Dermis blood vessel endothelial cell (primary cell): ENCODE data around the gene POLR1A. TPM values are rescaled to one million over a fixed set of nuclear protein-coding genes. Genes with fewer than 3 reads are reported as not detected.

Source experiments
- DNase-seq: peaks from one replicate; pipeline ENCODE4 v3.0.0; 2010
- total RNA-seq: library from RNA; depleted of rRNA; stranded (reverse); fragments of >200 nt; gene quantifications from 2 replicates; pipeline ENCODE4 v1.2.3, GENCODE V29; 2014

POLR1A gene
- total RNA-seq, 1 donor from 2014 or later, result 13.6 TPM

- DNase-seq, result peak; percentile 87
Observed at GRCh38 chr2:86036669-86037138, 69.0 kb downstream of the POLR1A start.

GRCh38 chr2:86035883-86036668 lies 69.6 kb downstream of the POLR1A start:
- DNase-seq, result peak; percentile 83

GRCh38 chr2:86035376-86035882 lies 70.3 kb downstream of the POLR1A start:
- DNase-seq, result no peak

DNA sequence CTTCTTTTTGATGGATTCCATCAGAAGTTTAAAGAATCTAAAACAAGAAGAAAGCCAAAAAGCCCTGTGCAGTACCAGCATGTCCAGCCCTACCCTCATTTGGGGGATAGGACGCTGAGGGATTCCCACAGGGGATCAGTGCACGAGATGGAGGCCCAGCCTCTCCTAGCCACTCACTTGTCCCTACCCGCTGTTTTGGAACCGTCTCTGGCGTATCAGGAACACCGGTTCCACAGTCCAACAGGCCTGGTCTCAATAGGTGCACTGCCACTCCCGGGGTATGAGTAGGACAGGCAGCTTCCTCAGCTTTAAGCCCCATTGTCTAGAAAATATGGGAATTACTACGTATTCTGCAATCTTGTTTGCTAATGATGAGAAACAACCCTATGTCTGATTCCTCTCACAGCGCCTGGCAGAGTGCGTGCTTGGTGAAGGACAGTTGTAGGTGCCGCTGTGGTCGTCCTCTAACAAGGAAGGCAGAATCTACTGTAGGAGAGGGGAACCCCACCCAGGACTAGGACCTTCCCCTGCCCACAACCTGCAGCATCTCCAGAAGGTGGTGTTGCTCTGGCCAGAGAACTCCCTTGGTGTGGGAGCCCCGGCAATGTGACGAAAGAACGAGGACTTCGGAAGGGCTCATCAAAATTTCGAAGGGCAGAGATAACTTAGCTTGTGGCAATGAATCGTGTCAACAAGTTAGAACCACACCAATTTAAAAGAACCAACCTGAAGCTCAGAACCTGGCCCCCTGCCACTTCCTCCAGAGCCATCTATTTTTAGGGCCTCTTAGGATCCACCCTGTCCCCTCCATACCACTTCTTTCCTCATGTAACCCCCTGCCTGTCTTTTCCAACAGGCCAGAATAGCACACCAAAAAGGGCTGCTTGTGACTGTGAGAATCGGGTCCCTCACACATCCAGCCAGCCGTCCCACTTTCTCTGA lies 71.7 kb downstream of the POLR1A start:
- DNase-seq, result no peak

- DNase-seq, result no peak
Observed at GRCh38 chr2:86032861-86033595, 72.7 kb downstream of the POLR1A start.

DNA sequence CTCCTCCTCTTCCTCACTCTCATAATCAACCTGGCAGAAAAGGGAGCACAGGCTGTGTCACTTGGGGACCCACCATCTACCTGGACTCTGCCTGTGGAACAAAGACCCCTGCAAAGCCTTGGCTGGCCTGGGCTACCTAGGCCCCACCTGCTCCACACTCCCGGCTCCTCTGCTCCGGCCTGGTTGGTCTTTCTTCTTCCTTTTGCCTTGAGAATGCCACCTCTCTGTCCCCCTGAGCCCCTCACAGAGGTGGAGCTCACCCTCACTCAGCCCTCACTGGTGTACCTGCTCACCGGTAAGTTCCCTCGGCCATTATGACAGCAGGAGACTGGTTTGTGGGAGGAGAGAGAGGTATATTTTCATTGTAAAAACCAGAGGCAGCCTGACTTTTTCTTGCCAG lies 74.1 kb downstream of the POLR1A start:
- no peak for DNase-seq

- DNase-seq, result no peak
Observed at GRCh38 chr2:86031151-86031550, 74.5 kb downstream of the POLR1A start.

DNA sequence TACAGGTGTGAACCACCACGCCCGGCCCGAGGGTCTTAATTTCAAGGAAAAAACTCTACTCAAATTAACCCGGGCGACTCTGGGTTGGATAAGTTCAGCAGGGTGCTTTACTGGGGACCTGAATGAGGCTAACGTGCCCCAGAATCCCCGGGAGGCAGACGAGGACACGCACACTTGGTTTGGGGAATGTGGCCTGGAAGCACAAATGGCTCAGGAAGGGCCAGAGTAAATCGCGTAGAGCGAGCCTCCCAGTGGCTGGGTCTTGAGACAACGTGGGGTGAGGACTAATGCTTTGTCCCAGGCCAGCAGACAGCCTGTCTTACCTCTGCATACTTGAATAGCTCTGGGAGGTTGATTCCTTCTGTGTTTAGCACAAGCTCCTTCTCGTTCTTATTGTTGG lies 75.8 kb downstream of the POLR1A start:
- no peak for DNase-seq

DNA sequence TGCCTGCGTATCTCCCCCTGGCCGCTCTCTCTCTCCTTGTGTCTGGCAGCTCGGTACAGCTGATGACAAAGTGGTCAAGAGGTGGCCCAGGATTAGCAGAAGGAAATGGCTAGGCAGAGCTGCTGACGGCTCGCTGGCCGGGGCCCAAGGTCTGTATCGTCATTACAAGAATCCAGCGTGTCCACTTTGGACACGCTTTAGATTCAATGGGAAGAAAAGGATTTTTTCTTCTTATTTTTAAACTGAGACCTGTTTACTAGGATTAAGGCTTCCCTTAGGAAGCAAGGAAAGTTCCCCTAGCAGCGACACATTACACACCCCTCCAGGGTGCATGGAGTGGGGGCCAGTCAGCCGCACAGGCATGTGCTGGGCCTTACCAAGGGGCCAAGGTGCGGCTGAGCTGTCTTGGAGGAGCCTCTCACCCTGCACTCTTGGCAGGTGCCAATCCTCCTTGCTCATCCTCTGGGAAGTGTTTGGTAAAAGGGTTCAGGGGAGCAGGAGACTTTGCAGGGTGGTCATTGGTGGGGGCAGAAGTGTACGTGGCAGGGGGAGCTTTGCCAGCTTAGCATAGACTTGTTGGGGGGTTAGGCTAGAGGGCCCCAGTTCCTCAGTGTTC lies 76.8 kb downstream of the POLR1A start:
- DNase-seq, result peak; percentile 87

- peak; percentile 46 for DNase-seq
Observed at GRCh38 chr2:86027922-86028765, 77.5 kb downstream of the POLR1A start.

DNA sequence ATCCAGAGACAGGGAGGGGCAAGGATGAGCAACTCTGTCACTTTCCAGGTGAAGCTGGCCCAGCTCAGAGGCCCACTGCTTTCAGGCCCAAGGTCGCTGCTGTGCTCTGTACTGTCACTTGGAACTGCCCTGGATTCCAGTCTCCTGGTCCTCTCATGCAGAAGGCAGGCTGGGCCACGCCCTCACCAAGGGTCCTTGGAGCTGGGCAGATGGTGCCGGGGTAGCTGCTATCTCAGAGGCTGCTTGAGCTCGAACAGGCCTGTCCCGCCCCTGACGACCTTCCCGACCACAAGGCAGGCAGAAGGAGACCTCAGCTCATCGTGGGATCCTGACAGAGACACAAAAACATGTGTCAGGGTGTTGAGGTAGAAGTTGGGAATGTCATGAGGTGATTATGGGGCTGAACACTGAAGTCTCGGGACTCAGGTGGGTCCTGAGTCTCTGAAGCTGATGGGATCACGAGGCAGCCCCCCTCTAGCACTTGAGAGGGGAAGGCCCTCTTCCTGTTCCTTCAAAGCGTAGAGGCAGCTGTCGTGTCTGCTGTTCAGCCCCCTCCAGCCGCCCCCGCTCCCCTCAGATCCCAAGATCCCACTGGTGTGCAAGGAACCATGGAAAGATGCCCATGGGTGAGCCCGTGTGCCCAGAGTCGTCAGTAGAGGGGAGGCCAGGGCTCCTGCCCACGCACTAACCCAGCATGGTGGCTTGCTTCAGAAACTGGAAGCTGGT lies 78.3 kb downstream of the POLR1A start:
- no peak for DNase-seq

DNA sequence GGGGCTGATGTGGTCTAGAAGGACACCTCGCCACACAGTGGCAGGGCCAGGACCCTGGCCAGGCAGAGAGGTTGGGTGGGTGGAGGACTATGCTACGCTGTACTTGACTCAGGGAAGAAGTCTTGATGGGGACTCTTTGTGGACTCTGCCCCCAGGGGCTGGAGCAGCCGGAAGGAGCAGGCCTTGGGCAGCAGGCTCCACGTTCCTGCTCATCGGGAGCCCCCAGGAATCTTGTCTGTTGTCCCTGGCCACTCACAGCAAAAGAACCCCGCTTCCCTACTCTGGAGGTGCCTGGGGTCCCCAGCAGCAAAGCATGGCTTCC lies 79.0 kb downstream of the POLR1A start:
- DNase-seq, result no peak

GRCh38 chr2:86025976-86026743 lies 79.5 kb downstream of the POLR1A start:
- no peak for DNase-seq

DNA sequence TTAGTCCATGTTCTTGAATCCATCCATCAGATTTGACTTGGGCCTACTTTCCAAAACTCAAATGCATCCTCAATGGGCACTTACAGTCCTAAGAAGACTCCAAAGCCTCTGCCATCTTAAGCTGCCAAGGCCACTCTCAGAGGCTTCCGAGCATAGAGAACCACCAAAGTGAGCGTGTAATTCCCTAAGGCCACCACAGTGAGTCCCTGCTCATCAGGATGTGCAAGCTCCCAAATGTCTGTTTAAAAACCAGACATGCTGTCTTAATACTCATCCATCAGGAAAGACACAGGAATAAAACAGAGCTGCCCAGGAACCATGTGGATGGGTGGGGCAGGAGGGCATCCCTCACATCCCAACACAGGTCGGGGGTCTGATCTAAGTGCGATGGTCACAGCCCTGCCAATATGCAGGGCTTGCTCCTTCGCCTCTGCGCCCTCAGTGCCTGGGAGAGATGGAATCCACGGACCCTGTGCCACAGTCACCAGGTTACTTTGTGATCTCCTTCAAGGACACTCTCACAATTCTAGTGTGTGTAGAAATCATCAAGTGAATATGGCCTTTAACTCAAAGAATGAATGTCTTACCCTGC lies 80.4 kb downstream of the POLR1A start:
- peak; percentile 21 for DNase-seq

- no peak for DNase-seq
Observed at GRCh38 chr2:86023366-86023712, 82.3 kb downstream of the POLR1A start.

DNA sequence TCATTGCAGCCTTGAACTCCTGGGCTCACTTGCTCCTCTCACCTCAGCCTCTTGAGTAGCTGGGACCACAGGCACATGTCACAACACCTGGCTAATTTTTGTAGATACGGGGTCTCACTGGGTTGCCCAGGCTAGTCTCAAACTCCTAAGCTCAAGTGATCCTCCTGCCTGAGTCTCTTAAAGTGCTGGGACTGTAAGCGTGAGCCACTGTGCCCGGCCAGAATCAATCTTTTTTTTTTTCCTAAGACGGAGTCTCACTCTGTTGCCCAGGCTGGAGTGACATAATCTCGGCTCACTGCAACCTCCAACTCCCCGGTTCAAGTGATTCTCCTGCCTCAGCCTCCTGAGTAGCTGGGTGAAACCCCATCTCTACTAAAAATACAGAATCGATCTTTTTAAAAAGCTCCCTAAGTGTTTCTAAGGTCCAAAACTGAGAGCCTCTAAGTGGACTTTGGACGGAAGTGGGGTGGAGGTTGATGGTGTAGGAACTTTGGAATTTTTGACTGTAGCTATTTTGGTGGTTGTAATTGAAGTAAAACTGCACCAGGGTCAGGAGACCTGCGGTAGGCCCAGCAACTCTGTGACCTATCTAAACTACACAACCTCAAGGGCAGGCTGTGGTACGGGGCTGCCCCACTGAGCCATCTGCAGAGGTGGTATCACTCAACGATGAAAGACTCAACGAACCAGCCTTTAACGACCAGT lies 82.9 kb downstream of the POLR1A start:
- no peak for DNase-seq

GRCh38 chr2:86021396-86022378 lies 84.0 kb downstream of the POLR1A start:
- no peak for DNase-seq

DNA sequence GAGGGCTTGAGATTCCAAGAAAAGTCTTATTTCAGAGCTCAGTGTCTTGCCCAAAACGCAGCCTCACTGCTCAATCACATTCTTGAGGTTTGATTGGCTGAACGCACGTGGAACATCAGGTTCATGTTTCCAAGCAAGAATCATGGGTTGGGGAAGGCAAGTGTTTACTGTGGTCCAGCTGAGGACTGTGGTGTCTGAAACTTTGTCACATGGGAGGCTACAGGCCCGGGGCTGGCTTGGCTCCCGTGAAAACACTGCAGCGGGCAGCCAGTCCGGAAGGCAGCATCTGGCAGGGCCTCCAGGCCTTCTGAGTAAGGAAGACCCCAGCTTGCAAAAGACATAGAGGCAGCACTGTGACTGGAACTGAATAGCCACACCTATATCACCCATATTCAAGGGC lies 84.7 kb downstream of the POLR1A start:
- DNase-seq, result peak; percentile 59
